ENCODE data around the gene TSSK6. TPM values are rescaled to one million over a fixed set of nuclear protein-coding genes. Genes with fewer than 3 reads are reported as not detected.
A peak's percentile ranks its signal among the peaks of the same experiment; 100 is the strongest.

Gene TSSK6
- total RNA-seq, 4 donors from 2014 or later = 1.9 to 3.8 (median 3.0) TPM

GRCh38 chr19:19471682-19472081 is 43.7 kb downstream of the TSSK6 start:
- no peak overlapping the region for H3K27ac ChIP-seq
- H3K36me3 ChIP-seq = peaks cover 37% of the 10 kb centered on the region

GRCh38 chr19:19470579-19470978 is 44.8 kb downstream of the TSSK6 start:
- WGBS = 84% methylated on average over 3 of the region's 3 CpGs

More at GRCh38 chr19:19471682-19472081, 43.7 kb downstream of the TSSK6 start:
- Histone ChIP-seq H3K9me3 (peaks cover 17% of the 10 kb centered on the region), H3K27me3 (no peaks in the 10 kb centered on the region), H3K4me3 (no peak overlapping the region), H3K4me1 (peaks cover 28% of the 10 kb centered on the region)
- 90% methylated on average over 6 of the region's 6 CpGs for WGBS
- TF ChIP-seq EP300 (IDR thresholded peaks at IDR 0.05) (no peak), POLR2AphosphoS5 (IDR thresholded peaks at IDR 0.05) (no peak), POLR2A (IDR thresholded peaks at IDR 0.05) (no peak)
- DNase-seq (ENCODE audit: low spot score in 2 of 2) = no peak

GRCh38 chr19:19468424-19469050 is 46.8 kb downstream of the TSSK6 start:
- Histone ChIP-seq H3K27me3 (no peaks in the 10 kb centered on the region), H3K27ac (no peak overlapping the region), H3K36me3 (peaks cover 41% of the 10 kb centered on the region), H3K4me1 (peaks cover 22% of the 10 kb centered on the region), H3K9me3 (peaks cover 17% of the 10 kb centered on the region), H3K4me3 (no peak overlapping the region)
- no peak for DNase-seq (ENCODE audit: low spot score in 2 of 2)
- 84% methylated on average over 2 of the region's 2 CpGs for WGBS
- TF ChIP-seq CTCF (IDR thresholded peaks at IDR 0.05) = no peak
- TF ChIP-seq EP300 (IDR thresholded peaks at IDR 0.05) = no peak
- TF ChIP-seq POLR2AphosphoS5 (IDR thresholded peaks at IDR 0.05) = no peak
- no peak for TF ChIP-seq POLR2A (IDR thresholded peaks at IDR 0.05)

More at GRCh38 chr19:19470579-19470978, 44.8 kb downstream of the TSSK6 start:
- Histone ChIP-seq H3K4me3 (no peak overlapping the region), H3K27me3 (no peaks in the 10 kb centered on the region), H3K9me3 (peaks cover 17% of the 10 kb centered on the region), H3K36me3 (peaks cover 48% of the 10 kb centered on the region), H3K4me1 (peaks cover 23% of the 10 kb centered on the region), H3K27ac (no peak overlapping the region)
- DNase-seq (ENCODE audit: low spot score in 2 of 2) = no peak
- TF ChIP-seq CTCF (IDR thresholded peaks at IDR 0.05) (no peak), POLR2A (IDR thresholded peaks at IDR 0.05) (no peak), EP300 (IDR thresholded peaks at IDR 0.05) (no peak), POLR2AphosphoS5 (IDR thresholded peaks at IDR 0.05) (no peak)

- no peak overlapping the region for H3K27ac ChIP-seq
- H3K27me3 ChIP-seq = no peaks in the 10 kb centered on the region
- WGBS = 92% methylated on average over 6 of the region's 6 CpGs
- peaks cover 39% of the 10 kb centered on the region for H3K4me1 ChIP-seq
- TF ChIP-seq POLR2A (IDR thresholded peaks at IDR 0.05) (no peak), EP300 (IDR thresholded peaks at IDR 0.05) (no peak), POLR2AphosphoS5 (IDR thresholded peaks at IDR 0.05) (no peak), CTCF (IDR thresholded peaks at IDR 0.05) (no peak)
- H3K9me3 ChIP-seq = peaks cover 17% of the 10 kb centered on the region
- DNase-seq (ENCODE audit: low spot score in 2 of 2) = no peak
- peaks cover 30% of the 10 kb centered on the region for H3K36me3 ChIP-seq
- H3K4me3 ChIP-seq = no peak overlapping the region
Measured at GRCh38 chr19:19466201-19466600, 49.1 kb downstream of the TSSK6 start.

- H3K27ac ChIP-seq = no peak overlapping the region
- TF ChIP-seq POLR2A (IDR thresholded peaks at IDR 0.05) = no peak
- no peak for TF ChIP-seq EP300 (IDR thresholded peaks at IDR 0.05)
- TF ChIP-seq POLR2AphosphoS5 (IDR thresholded peaks at IDR 0.05) = no peak
- no peak for DNase-seq (ENCODE audit: low spot score in 2 of 2)
- peaks cover 17% of the 10 kb centered on the region for H3K9me3 ChIP-seq
- no peak overlapping the region for H3K4me3 ChIP-seq
- H3K27me3 ChIP-seq = no peaks in the 10 kb centered on the region
- peaks cover 45% of the 10 kb centered on the region for H3K4me1 ChIP-seq
- 90% methylated on average over 11 of the region's 12 CpGs for WGBS
- H3K36me3 ChIP-seq = peaks cover 30% of the 10 kb centered on the region
Measured at GRCh38 chr19:19465436-19466070, 49.8 kb downstream of the TSSK6 start.

- H3K4me1 ChIP-seq = peaks cover 56% of the 10 kb centered on the region
Measured at GRCh38 chr19:19464339-19465098, 50.8 kb downstream of the TSSK6 start.

More at GRCh38 chr19:19464339-19465098, 50.8 kb downstream of the TSSK6 start:
- TF ChIP-seq POLR2AphosphoS5 (IDR thresholded peaks at IDR 0.05) (no peak), POLR2A (IDR thresholded peaks at IDR 0.05) (no peak), EP300 (IDR thresholded peaks at IDR 0.05) (no peak), CTCF (IDR thresholded peaks at IDR 0.05) (no peak)
- DNase-seq (ENCODE audit: low spot score in 2 of 2) = no peak
- peaks cover 16% of the 10 kb centered on the region for H3K9me3 ChIP-seq
- peaks cover 30% of the 10 kb centered on the region for H3K36me3 ChIP-seq
- H3K27ac ChIP-seq = peak overlapping the region; percentile 78
- no peaks in the 10 kb centered on the region for H3K27me3 ChIP-seq
- 25% methylated on average over 11 of the region's 13 CpGs for WGBS
- peak overlapping the region; percentile 19 for H3K4me3 ChIP-seq
